Prostate gland (tissue), 2 donors: ENCODE measurements around the gene THRB. TPM values are rescaled to one million over a fixed set of nuclear protein-coding genes. Genes with fewer than 3 reads are reported as not detected.
A peak's percentile ranks its signal among the peaks of the same experiment; 100 is the strongest.

ENCODE experiments used
- DNase-seq: peaks from one replicate; pipeline ENCODE4 v3.0.0-alpha.2; 2019; ENCODE audit warnings: low spot score
- H3K27ac ChIP-seq, 2 donors: fragments of 200-600 bp; sonication (generic); 2 replicates each; pipeline ENCODE4 v1.5.1; 2017 to 2019
- H3K27me3 ChIP-seq: fragments of 200-600 bp; sonication (generic); replicated peaks from 2 replicates; pipeline ENCODE4 v1.5.1; 2019; ENCODE audit not compliant: insufficient read depth
- H3K36me3 ChIP-seq, 2 donors: fragments of 200-600 bp; sonication (generic); 1 replicate in 1 of 2; 2 replicates in 1 of 2; pipeline versions ENCODE4 v1.5.1 to v1.8.1; 2017 to 2019
- H3K4me1 ChIP-seq: fragments of 200-600 bp; sonication (generic); replicated peaks from 2 replicates; pipeline ENCODE4 v1.5.1; 2019
- H3K4me3 ChIP-seq, 2 donors: fragments of 200-600 bp; sonication (generic); 2 replicates each; pipeline ENCODE4 v1.5.1; 2017 to 2019
- H3K9me3 ChIP-seq: fragments of 200-600 bp; sonication (generic); 2 replicates; pipeline ENCODE4 v1.5.1; 2017
- CTCF ChIP-seq, 4 experiments: fragments of 200-600 bp in 2 of 4; fragments of 450-650 bp in 2 of 4; sonication (generic) in 2 of 4; IDR thresholded peaks; 1 replicate in 3 of 4; 2 replicates in 1 of 4; pipeline ENCODE4 v1.5.1; 2016 to 2019; ENCODE audit warnings: antibody characterized with exemption in 4 of 4, mild to moderate bottlenecking in 2 of 4, moderate library complexity in 2 of 4
- POLR2A ChIP-seq: fragments of 450-650 bp; IDR thresholded peaks from one replicate; pipeline ENCODE4 v1.6.1; 2016; ENCODE audit warnings: antibody characterized with exemption, mild to moderate bottlenecking
- POLR2AphosphoS5 ChIP-seq: sonication (generic); formaldehyde crosslinking; IDR thresholded peaks from one replicate; pipeline ENCODE4 v1.6.1; 2017; ENCODE audit warnings: antibody characterized with exemption
- WGBS: methylation state at CpG from one replicate; pipeline ENCODE4 v1.1.5; 2018; 5-methylcytosine and 5-hydroxymethylcytosine counted together
- intact Hi-C: fragments of 100-400 bp; cut with DNase I; formaldehyde crosslinking; loops from one replicate; pipeline ENCODE4 v1.14.2; 2022
- total RNA-seq, 2 donors: library from RNA; depleted of rRNA; stranded (reverse); fragments of >200 nt; gene quantifications; one replicate each; pipeline ENCODE4 v1.1.0, GENCODE V29; 2016

THRB gene
- total RNA-seq, 2 donors from 2014 or later: 13.0 to 39.6 TPM

- no peaks in the 10 kb centered on the region for H3K9me3 ChIP-seq
- no peaks in the 10 kb centered on the region for H3K36me3 ChIP-seq
- 58% methylated on average over 9 of the region's 9 CpGs for WGBS
- TF ChIP-seq CTCF (IDR thresholded peaks at IDR 0.05) (no peak), POLR2AphosphoS5 (peak; percentile 39), POLR2A (no peak)
- H3K4me1 ChIP-seq: no peaks in the 10 kb centered on the region
- intact Hi-C loops: no loop called here
- H3K27ac ChIP-seq: no peak overlapping the region
- no peaks in the 10 kb centered on the region for H3K27me3 ChIP-seq
- DNase-seq: peak; percentile 71
- H3K4me3 ChIP-seq: no peak overlapping the region
Measured at GRCh38 chr3:24373198-24373959, 121.3 kb downstream of the THRB start.

- WGBS: 64% methylated on average over 3 of the region's 3 CpGs
- no peak overlapping the region for H3K4me3 ChIP-seq
- no peaks in the 10 kb centered on the region for H3K36me3 ChIP-seq
- H3K27me3 ChIP-seq: no peaks in the 10 kb centered on the region
- no peak for TF ChIP-seq POLR2A
- TF ChIP-seq CTCF (IDR thresholded peaks at IDR 0.05): no peak
- no peak for TF ChIP-seq POLR2AphosphoS5
- no peaks in the 10 kb centered on the region for H3K4me1 ChIP-seq
- intact Hi-C loops: no loop called here
- H3K9me3 ChIP-seq: no peaks in the 10 kb centered on the region
- H3K27ac ChIP-seq: no peak overlapping the region
- DNase-seq: no peak
Measured at GRCh38 chr3:24372559-24373197, 122.0 kb downstream of the THRB start.

- no peaks in the 10 kb centered on the region for H3K4me1 ChIP-seq
Measured at GRCh38 chr3:24370352-24371090, 124.1 kb downstream of the THRB start.

GRCh38 chr3:24368605-24369004 lies 126.0 kb downstream of the THRB start:
- H3K4me1 ChIP-seq: no peaks in the 10 kb centered on the region
- no peaks in the 10 kb centered on the region for H3K36me3 ChIP-seq
- no peaks in the 10 kb centered on the region for H3K9me3 ChIP-seq
- H3K4me3 ChIP-seq: no peak overlapping the region
- intact Hi-C loops: loop anchor here (10.0 kb wide), 2 partner anchors 74 to 126 kb away; partner anchors contain the start of gene THRB
- no peaks in the 10 kb centered on the region for H3K27me3 ChIP-seq
- DNase-seq: no peak
- 75% methylated on average over 2 of the region's 2 CpGs for WGBS
- TF ChIP-seq POLR2A: no peak
- no peak for TF ChIP-seq POLR2AphosphoS5
- no peak for TF ChIP-seq CTCF (IDR thresholded peaks at IDR 0.05)
- H3K27ac ChIP-seq: no peak overlapping the region

More at GRCh38 chr3:24370352-24371090, 124.1 kb downstream of the THRB start:
- 80% methylated on average over 4 of the region's 4 CpGs for WGBS
- intact Hi-C loops: no loop called here
- Histone ChIP-seq H3K27me3 (no peaks in the 10 kb centered on the region), H3K9me3 (no peaks in the 10 kb centered on the region), H3K36me3 (no peaks in the 10 kb centered on the region), H3K27ac (no peak overlapping the region), H3K4me3 (no peak overlapping the region)
- DNase-seq: no peak
- no peak for TF ChIP-seq CTCF (IDR thresholded peaks at IDR 0.05)
- TF ChIP-seq POLR2A: no peak
- no peak for TF ChIP-seq POLR2AphosphoS5
